Spinal cord (tissue), 10 donors: ENCODE results near the gene GSTM2. TPM values are rescaled to one million over a fixed set of nuclear protein-coding genes. Genes with fewer than 3 reads are reported as not detected.
"Not testable (repeated sequence)": the region's sequence is repeated elsewhere in the genome, so short reads cannot be mapped to it uniquely, and the experiment has no call there.

Source experiments
- DNase-seq, 6 donors: peaks; one replicate each; pipeline versions ENCODE4 v3.0.0 to v3.0.0-alpha.2; 2013 to 2015; ENCODE audit warnings: low spot score in 6 of 6, low read depth in 4 of 6
- H3K27ac ChIP-seq: one replicate; pipeline ENCODE4 v1.5.1; 2013; ENCODE audit warnings: low read depth, low read length, control low read depth
- H3K27me3 ChIP-seq: one replicate; pipeline ENCODE4 v1.6.1; 2013; ENCODE audit warnings: low read length; ENCODE audit not compliant: control insufficient read depth, insufficient read depth
- H3K36me3 ChIP-seq: one replicate; pipeline ENCODE4 v1.6.1; 2013; ENCODE audit warnings: low read length; ENCODE audit not compliant: control insufficient read depth, insufficient read depth
- H3K4me1 ChIP-seq: one replicate; pipeline ENCODE4 v1.6.1; 2013; ENCODE audit warnings: low read length; ENCODE audit not compliant: control insufficient read depth, insufficient read depth
- H3K4me3 ChIP-seq: one replicate; pipeline ENCODE4 v1.5.1; 2013; ENCODE audit warnings: low read depth, low read length, control low read depth
- H3K9me3 ChIP-seq: one replicate; pipeline ENCODE4 v1.6.1; 2013; ENCODE audit warnings: low read length; ENCODE audit not compliant: control insufficient read depth, insufficient read depth
- WGBS: methylation state at CpG from one replicate; pipeline ENCODE4 v1.1.5; 2013; ENCODE audit warnings: missing lambda C conversion rate; ENCODE audit not compliant: insufficient coverage; 5-methylcytosine and 5-hydroxymethylcytosine counted together
- polyA plus RNA-seq, 2 donors: library from polyadenylated mRNA; unstranded; fragments of 120-200 nt; gene quantifications; one replicate each; pipeline ENCODE4 v1.2.1, GENCODE V29; 2013; ENCODE audit not compliant: insufficient read length in 2 of 2
- total RNA-seq, 2 donors: library from RNA; depleted of rRNA in 1 of 2; stranded (reverse); fragments of 120-200 nt in 1 of 2; fragments of >200 nt in 1 of 2; gene quantifications; one replicate each; pipeline versions ENCODE4 v1.2.3 to v1.2.4, GENCODE V29; 2013 to 2014
- donor health status: healthy.

Gene GSTM2
- total and polyA plus RNA-seq, 4 donors = 50.6 to 212 (median 135) TPM

- WGBS = 79% methylated on average over 2 of the region's 3 CpGs
- Histone ChIP-seq H3K4me3 (no peak overlapping the region), H3K36me3 (peaks cover 16% of the 10 kb centered on the region), H3K9me3 (no peaks in the 10 kb centered on the region), H3K27me3 (no peaks in the 10 kb centered on the region), H3K27ac (no peak overlapping the region), H3K4me1 (peaks cover 20% of the 10 kb centered on the region)
- DNase-seq = no peak
Measured at GRCh38 chr1:109658533-109659042, 9.3 kb upstream of the GSTM2 start.

- H3K36me3 ChIP-seq = peaks cover 16% of the 10 kb centered on the region
- DNase-seq = no peak
- H3K4me3 ChIP-seq = no peak overlapping the region
- no peaks in the 10 kb centered on the region for H3K9me3 ChIP-seq
- 100% methylated on average over 1 of the region's 2 CpGs for WGBS
- H3K27ac ChIP-seq = no peak overlapping the region
- no peaks in the 10 kb centered on the region for H3K27me3 ChIP-seq
- H3K4me1 ChIP-seq = peaks cover 20% of the 10 kb centered on the region
Measured at GRCh38 chr1:109659145-109659544, 8.7 kb upstream of the GSTM2 start.

- 86% methylated on average over 4 of the region's 5 CpGs for WGBS
- Histone ChIP-seq H3K4me1 (peaks cover 17% of the 10 kb centered on the region), H3K27me3 (no peaks in the 10 kb centered on the region), H3K27ac (no peak overlapping the region), H3K36me3 (peaks cover 16% of the 10 kb centered on the region), H3K4me3 (no peak overlapping the region), H3K9me3 (no peaks in the 10 kb centered on the region)
- no peak for DNase-seq
Measured at GRCh38 chr1:109659997-109660690, 7.7 kb upstream of the GSTM2 start.

GRCh38 chr1:109660691-109661026 lies 7.2 kb upstream of the GSTM2 start:
- WGBS = 76% methylated on average over 2 of the region's 4 CpGs
- not testable (repeated sequence) for DNase-seq, H3K9me3 ChIP-seq, H3K27me3 ChIP-seq, H3K4me3 ChIP-seq, H3K27ac ChIP-seq
- peaks cover 16% of the 10 kb centered on the region for H3K36me3 ChIP-seq
- peaks cover 12% of the 10 kb centered on the region for H3K4me1 ChIP-seq

- H3K27ac ChIP-seq = no peak overlapping the region
Measured at GRCh38 chr1:109661391-109661790, 6.5 kb upstream of the GSTM2 start.

GRCh38 chr1:109664671-109665070 lies 3.2 kb upstream of the GSTM2 start:
- no CpG with 5 or more reads among the region's 1 CpG for WGBS
- no peak overlapping the region for H3K4me3 ChIP-seq
- H3K36me3 ChIP-seq = peaks cover 11% of the 10 kb centered on the region
- DNase-seq = no peak
- no peaks in the 10 kb centered on the region for H3K9me3 ChIP-seq
- H3K4me1 ChIP-seq = peaks cover 18% of the 10 kb centered on the region
- no peaks in the 10 kb centered on the region for H3K27me3 ChIP-seq
- H3K27ac ChIP-seq = no peak overlapping the region

More at GRCh38 chr1:109661391-109661790, 6.5 kb upstream of the GSTM2 start:
- 72% methylated on average over 2 of the region's 2 CpGs for WGBS
- Histone ChIP-seq H3K36me3 (peaks cover 12% of the 10 kb centered on the region), H3K27me3 (no peaks in the 10 kb centered on the region), H3K4me3 (no peak overlapping the region), H3K9me3 (no peaks in the 10 kb centered on the region), H3K4me1 (peaks cover 6% of the 10 kb centered on the region)
- DNase-seq = no peak

GRCh38 chr1:109668123-109668775 lies 392 bp downstream of the GSTM2 start:
- Histone ChIP-seq H3K36me3 (peaks cover 11% of the 10 kb centered on the region), H3K9me3 (no peaks in the 10 kb centered on the region), H3K4me3 (peak overlapping the region; percentile 60), H3K27ac (no peak overlapping the region), H3K27me3 (no peaks in the 10 kb centered on the region), H3K4me1 (peaks cover 18% of the 10 kb centered on the region)
- 4% methylated on average over 25 of the region's 26 CpGs for WGBS
- peak in 1 of 6 donors; percentile 17 for DNase-seq

GRCh38 chr1:109669246-109669948 lies 1.5 kb downstream of the GSTM2 start:
- Histone ChIP-seq H3K27ac (no peak overlapping the region), H3K27me3 (no peaks in the 10 kb centered on the region), H3K36me3 (peaks cover 11% of the 10 kb centered on the region), H3K4me3 (no peak overlapping the region), H3K4me1 (peaks cover 18% of the 10 kb centered on the region), H3K9me3 (no peaks in the 10 kb centered on the region)
- 83% methylated on average over 19 of the region's 22 CpGs for WGBS
- DNase-seq = no peak

- not testable (repeated sequence) for H3K27me3 ChIP-seq, H3K9me3 ChIP-seq, H3K27ac ChIP-seq, DNase-seq, H3K4me3 ChIP-seq
- WGBS = 89% methylated on average over 1 of the region's 5 CpGs
- H3K4me1 ChIP-seq = peaks cover 18% of the 10 kb centered on the region
- H3K36me3 ChIP-seq = peaks cover 11% of the 10 kb centered on the region
Measured at GRCh38 chr1:109669949-109670302, 2.1 kb downstream of the GSTM2 start.
